Activated CD8-positive, alpha-beta memory T cell treated with anti-CD3 and anti-CD28 coated beads for 4 hours (primary cell): ENCODE measurements around the gene ELP6.
"Not testable (repeated sequence)": the region's sequence is repeated elsewhere in the genome, so short reads cannot be mapped to it uniquely, and the experiment has no call there.

ENCODE experiments used
- DNase-seq, 2 donors: peaks; one replicate each; pipeline ENCODE4 v3.0.0-alpha.2; 2020; ENCODE audit warnings: low read depth in 2 of 2

ELP6 gene

GRCh38 chr3:47464588-47464987 lies 48.9 kb downstream of the ELP6 start:
- DNase-seq: no peak

DNA sequence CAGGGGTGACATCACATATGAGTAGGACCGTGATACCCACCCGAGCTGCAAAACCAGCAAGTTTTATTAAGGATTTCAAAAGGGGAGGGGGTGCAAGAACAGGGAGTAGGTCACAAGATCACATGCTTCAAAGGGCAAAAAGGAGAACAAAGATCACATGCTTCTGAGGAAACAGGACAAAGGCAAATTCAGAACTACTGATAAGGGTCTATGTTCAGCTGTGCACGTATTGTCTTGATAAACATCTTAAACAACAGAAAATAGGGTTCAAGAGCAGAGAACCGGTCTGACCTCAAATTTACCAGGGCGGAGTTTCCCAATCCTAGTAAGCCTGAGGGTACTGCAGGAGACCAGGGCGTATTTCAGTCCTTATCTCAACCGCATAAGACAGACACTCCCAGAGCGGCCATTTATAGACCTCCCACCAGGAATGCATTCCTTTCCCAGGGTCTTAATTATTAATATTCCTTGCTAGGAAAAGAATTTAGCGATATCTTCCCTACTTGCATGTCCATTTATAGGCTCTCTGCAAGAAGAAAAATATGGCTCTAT lies 53.9 kb downstream of the ELP6 start:
- DNase-seq: not testable (repeated sequence)

DNA sequence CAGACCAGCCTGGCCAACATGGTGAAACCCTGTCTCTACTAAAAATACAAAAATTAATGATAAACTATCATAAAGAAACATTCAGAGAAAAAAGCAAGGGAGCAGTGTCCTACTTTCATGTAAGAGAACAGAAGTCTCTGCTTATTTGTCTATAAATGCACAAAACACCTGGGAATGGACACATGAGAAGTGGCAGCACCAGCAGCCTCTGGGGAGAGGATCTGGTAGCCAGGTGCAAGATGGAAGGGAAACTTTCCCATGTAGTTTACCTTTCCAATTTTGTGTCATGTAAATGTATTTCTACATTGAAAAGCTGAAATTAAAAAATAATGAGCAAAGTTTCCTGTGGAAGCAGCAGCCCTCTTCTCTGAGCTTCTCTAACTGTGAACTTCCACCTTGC lies 56.5 kb downstream of the ELP6 start:
- DNase-seq: no peak

DNA sequence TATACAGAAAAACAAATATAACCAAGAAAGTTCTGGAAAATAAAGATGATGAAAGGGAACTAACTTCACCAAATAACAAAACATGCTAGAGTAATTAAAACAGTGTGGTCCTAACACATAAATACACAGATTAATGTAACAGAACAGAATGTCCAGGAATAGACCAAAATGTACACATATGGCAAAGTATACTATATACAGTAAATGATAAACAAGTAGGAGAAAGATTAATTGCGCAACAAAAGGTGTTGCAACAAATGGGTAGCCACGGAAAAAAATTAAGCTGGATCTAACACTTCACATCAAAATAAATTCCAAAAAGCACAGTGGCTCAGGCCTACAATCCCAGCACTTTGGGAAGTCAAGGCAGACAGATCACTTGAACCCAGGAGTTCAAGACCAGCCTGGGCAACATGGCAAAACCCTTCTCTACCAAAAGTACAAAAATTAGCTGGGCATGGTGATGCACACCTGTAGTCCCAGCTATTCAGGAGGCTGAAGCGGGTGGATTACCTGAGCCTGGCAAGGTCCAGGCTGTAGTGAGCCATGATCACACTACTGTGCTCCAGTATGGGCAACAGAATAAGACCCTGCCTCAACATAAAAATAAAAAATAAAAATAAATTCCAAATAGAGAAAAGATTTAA lies 57.6 kb downstream of the ELP6 start:
- no peak for DNase-seq

GRCh38 chr3:47452453-47453215 lies 60.9 kb downstream of the ELP6 start:
- DNase-seq: no peak
